Progenitor cell of endocrine pancreas (in vitro differentiated cells): ENCODE measurements around the gene ST6GALNAC4. TPM values are rescaled to one million over a fixed set of nuclear protein-coding genes. Genes with fewer than 3 reads are reported as not detected.

ENCODE experiments used
- DNase-seq: peaks from one replicate; pipeline ENCODE4 v3.0.0; 2021; ENCODE audit warnings: low spot score; ENCODE audit not compliant: unreplicated experiment
- H3K27ac Mint-ChIP-seq: 2 replicates; pipeline ENCODE4 v1.8.0; 2021; ENCODE audit warnings: mild to moderate bottlenecking, moderate library complexity, mixed read lengths
- H3K27me3 Mint-ChIP-seq: 2 replicates; pipeline ENCODE4 v1.8.0; 2021; ENCODE audit warnings: mixed read lengths
- H3K36me3 Mint-ChIP-seq: 2 replicates; pipeline ENCODE4 v1.8.0; 2022; ENCODE audit warnings: mixed read lengths; ENCODE audit not compliant: insufficient read depth
- H3K4me1 Mint-ChIP-seq: 2 replicates; pipeline ENCODE4 v1.8.0; 2021; ENCODE audit warnings: low read depth, mixed read lengths
- H3K4me3 Mint-ChIP-seq: 2 replicates; pipeline ENCODE4 v1.8.0; 2021; ENCODE audit warnings: low read depth, mild to moderate bottlenecking, moderate library complexity, mixed read lengths
- H3K9me3 Mint-ChIP-seq: 2 replicates; pipeline ENCODE4 v1.8.0; 2021; ENCODE audit warnings: low read depth, mixed read lengths
- CTCF ChIP-seq: fragments of 200-600 bp; sonication (generic); IDR thresholded peaks from one replicate; pipeline ENCODE4 v1.5.0; 2021; ENCODE audit warnings: antibody characterized with exemption, mild to moderate bottlenecking; ENCODE audit not compliant: unreplicated experiment
- total RNA-seq: library from RNA; stranded (reverse); gene quantifications from 2 replicates; pipeline ENCODE4 v1.2.1, GENCODE V29; 2021

The ST6GALNAC4 gene
- total RNA-seq, 1 donor from 2014 or later: 7.7 TPM

- peaks cover 4% of the 10 kb centered on the region for H3K36me3 Mint-ChIP-seq
- H3K27me3 Mint-ChIP-seq: no peaks in the 10 kb centered on the region
- DNase-seq: no peak
- no peak for TF ChIP-seq CTCF
- peaks cover 17% of the 10 kb centered on the region for H3K4me1 Mint-ChIP-seq
- no peak overlapping the region for H3K27ac Mint-ChIP-seq
- peaks cover 2% of the 10 kb centered on the region for H3K9me3 Mint-ChIP-seq
- no peak overlapping the region for H3K4me3 Mint-ChIP-seq
Measured at GRCh38 chr9:127961613-127962155, 44.8 kb upstream of the ST6GALNAC4 start.

GRCh38 chr9:127961155-127961490, 44.3 kb upstream of the ST6GALNAC4 start:
- TF ChIP-seq CTCF: no peak
- Mint-ChIP-seq H3K4me3 (no peak overlapping the region), H3K4me1 (peaks cover 17% of the 10 kb centered on the region), H3K27me3 (no peaks in the 10 kb centered on the region), H3K27ac (no peak overlapping the region), H3K9me3 (peaks cover 2% of the 10 kb centered on the region), H3K36me3 (peaks cover 4% of the 10 kb centered on the region)
- DNase-seq: no peak

GRCh38 chr9:127960410-127961154, 43.7 kb upstream of the ST6GALNAC4 start:
- Mint-ChIP-seq H3K4me3 (no peak overlapping the region), H3K27me3 (no peaks in the 10 kb centered on the region), H3K27ac (peak overlapping the region; percentile 41), H3K36me3 (peaks cover 5% of the 10 kb centered on the region), H3K9me3 (peaks cover 2% of the 10 kb centered on the region), H3K4me1 (peaks cover 21% of the 10 kb centered on the region)
- no peak for DNase-seq
- no peak for TF ChIP-seq CTCF

- Mint-ChIP-seq H3K4me3 (no peak overlapping the region), H3K27me3 (no peaks in the 10 kb centered on the region), H3K36me3 (peaks cover 5% of the 10 kb centered on the region), H3K4me1 (peaks cover 19% of the 10 kb centered on the region), H3K27ac (peak overlapping the region; percentile 18), H3K9me3 (peaks cover 2% of the 10 kb centered on the region)
- TF ChIP-seq CTCF: no peak
- no peak for DNase-seq
Measured at GRCh38 chr9:127959841-127960409, 43.1 kb upstream of the ST6GALNAC4 start.

GRCh38 chr9:127959398-127959797, 42.6 kb upstream of the ST6GALNAC4 start:
- peaks cover 5% of the 10 kb centered on the region for H3K36me3 Mint-ChIP-seq
- no peak overlapping the region for H3K27ac Mint-ChIP-seq
- H3K9me3 Mint-ChIP-seq: peaks cover 2% of the 10 kb centered on the region
- no peak for DNase-seq
- no peak for TF ChIP-seq CTCF
- no peaks in the 10 kb centered on the region for H3K27me3 Mint-ChIP-seq
- peaks cover 19% of the 10 kb centered on the region for H3K4me1 Mint-ChIP-seq
- H3K4me3 Mint-ChIP-seq: no peak overlapping the region
